Measurements from ENCODE around the gene PLXNC1.

Gene PLXNC1

DNA sequence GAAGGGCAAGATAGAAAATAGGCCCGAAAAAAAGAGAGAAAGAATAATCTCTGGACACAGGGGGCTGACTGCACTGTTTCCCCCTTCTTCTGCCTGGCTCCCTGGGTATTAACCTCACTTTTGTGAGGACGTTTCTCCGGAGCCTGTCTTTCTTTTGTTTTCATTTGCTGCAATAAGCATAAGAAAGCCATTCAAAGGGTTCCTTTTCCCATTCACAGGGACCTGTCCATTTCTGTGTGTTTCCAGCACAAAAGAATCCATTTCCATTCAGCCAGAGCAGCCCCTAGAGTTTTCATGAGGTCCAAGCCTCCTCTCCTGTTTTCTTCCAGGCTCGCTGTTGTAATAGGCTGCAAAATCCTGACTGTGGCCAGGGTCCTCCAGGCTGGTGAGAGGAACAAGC, 16.8 kb downstream of the PLXNC1 start:
- no peak for DNase-seq

GRCh38 chr12:94165670-94166364, 17.4 kb downstream of the PLXNC1 start:
- no peak for DNase-seq

- DNase-seq: no peak
These were observed 18.8 kb downstream of the PLXNC1 start for GRCh38 chr12:94167071-94167755.

DNA sequence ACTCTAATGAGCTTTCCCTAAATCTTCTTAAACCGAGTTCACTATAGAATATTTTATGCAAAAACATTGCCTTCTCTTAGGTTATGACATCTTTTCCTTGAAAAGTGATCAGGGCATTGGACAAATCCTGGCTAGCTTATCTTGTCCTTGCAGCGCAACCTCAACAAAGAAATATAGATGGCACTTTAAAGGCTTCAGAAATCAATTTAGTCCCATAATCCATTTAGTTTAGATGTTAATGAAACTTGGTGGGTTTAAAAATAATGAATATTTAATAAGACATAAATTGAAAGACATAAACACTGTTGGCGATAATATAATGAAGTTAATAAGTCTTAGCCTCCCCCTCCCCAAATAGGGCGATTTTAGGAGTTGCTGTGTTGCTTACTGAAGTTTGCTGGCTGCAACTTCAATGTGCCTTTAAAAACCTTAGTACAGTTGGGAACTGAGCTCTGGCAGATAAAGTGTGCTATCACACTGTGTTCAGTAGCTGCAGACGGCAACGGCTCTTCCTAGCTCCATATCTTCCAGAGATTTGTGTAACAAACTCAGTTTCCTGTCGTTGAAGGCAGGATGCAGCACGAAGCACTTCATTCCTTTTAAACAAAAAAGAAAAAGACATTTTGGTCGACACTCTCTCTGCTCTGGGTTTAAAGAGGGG, 19.5 kb downstream of the PLXNC1 start:
- DNase-seq: no peak

DNA sequence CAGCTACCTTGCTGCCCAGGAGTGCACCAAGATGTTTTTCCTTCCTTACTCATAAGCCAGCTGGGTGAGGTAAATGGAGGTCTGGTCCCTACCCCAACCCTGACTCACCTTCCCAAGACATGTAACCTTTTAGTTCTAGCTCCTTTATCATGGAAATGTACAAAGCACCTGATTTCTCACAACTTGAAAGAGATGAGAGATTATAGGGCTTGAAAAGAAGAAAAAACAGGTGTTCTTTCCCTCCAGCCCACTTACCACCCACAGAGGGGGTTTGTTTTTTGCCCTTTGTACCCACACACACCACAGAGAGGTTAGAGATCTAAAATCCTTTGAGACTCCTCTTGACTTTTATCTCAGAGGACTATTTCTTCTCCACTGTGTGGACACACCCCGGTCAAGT, 21.1 kb downstream of the PLXNC1 start:
- DNase-seq: no peak

- DNase-seq: no peak
These were observed 21.8 kb downstream of the PLXNC1 start for GRCh38 chr12:94169966-94170689.

GRCh38 chr12:94170690-94171594, 22.6 kb downstream of the PLXNC1 start:
- DNase-seq: no peak

DNA sequence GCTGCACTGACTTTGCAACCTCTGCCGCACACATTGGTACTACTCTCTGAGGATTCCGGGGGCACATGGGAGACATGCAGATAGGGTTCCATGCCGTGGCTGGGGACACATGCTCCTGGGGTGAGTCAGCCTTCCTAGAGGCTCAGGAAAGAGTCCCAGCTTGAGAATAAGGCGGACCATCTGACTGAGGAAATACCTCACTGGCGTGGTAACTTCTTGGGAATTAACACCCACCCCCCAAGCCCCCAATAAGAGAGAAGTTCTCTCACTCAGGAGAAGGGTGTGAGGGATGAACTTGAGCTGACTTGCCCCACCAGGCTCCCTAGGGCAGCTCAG, 23.2 kb downstream of the PLXNC1 start:
- DNase-seq: no peak

- no peak for DNase-seq
These were observed 23.7 kb downstream of the PLXNC1 start for GRCh38 chr12:94172031-94172430.

GRCh38 chr12:94172973-94173372, 24.6 kb downstream of the PLXNC1 start:
- no peak for DNase-seq

DNA sequence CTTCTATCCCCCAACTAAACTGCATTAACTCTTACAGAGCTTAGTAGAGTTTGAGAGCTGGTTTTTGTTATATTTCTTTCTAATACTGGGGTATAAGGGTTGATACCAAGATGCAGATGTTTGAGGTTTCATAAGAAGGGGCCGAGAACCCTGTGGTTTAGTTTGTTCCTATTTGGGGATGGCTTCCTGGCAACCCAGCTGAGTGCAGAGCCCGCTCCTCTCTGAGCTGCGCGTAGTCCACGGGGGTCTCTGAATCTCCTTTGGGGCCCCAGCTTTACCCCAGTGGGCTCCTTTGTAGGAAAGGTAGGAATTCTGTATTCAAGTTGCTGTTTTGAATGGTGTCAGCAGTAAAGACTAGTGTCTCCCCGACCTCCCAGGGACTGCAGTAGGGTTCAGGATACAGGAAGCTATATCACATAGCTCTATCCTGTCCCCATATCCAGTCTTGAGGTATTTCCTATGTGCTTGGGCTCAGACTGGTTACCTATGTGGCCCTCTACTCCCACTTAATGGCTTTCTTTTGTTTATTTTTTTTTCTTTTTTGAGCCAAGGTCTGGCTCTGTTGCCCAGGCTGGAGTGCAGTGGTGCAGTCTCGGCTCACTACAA, 25.4 kb downstream of the PLXNC1 start:
- no peak for DNase-seq

GRCh38 chr12:94174576-94174975, 26.2 kb downstream of the PLXNC1 start:
- no peak for DNase-seq

GRCh38 chr12:94175763-94176668, 27.6 kb downstream of the PLXNC1 start:
- DNase-seq: no peak

- DNase-seq: no peak
These were observed 29.7 kb downstream of the PLXNC1 start for GRCh38 chr12:94178054-94178453.

- DNase-seq: no peak
These were observed 30.5 kb downstream of the PLXNC1 start for GRCh38 chr12:94178882-94179281.

GRCh38 chr12:94179723-94180122, 31.3 kb downstream of the PLXNC1 start:
- no peak for DNase-seq

DNA sequence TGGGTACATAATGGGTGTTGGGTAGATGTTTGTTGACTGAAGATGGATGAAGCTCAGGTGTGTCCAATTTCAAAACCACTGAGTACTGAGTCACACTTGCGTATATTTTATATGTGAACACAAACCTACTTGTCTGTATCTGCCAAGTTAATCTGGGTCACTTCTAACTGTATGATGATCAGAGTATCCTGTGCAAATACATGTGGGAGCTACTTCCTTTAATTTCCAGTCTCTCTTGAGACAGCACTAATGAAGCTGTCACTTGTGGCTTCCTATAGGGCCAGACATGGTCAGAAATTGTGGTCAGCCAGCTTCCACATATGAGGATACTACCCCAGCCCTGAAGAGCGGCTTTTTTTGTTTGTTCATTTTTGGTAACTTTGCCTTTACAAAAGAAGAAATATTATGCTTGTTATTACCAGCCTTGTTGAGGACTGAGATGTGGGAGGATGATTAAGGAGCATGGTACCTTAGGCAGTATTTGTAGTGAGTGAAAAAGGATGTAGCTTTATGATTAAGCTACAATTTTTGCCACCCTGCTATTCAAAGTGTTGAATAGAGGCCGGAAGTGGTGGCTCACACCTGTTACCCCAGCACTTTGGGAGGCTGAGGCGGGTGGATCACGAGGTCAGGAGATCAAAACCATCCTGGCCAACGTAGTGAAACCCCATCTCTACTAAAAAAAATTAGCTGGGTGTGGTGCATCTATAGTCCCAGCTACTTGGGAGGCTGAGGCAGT, 32.4 kb downstream of the PLXNC1 start:
- DNase-seq: no peak

- no peak for DNase-seq
These were observed 34.8 kb downstream of the PLXNC1 start for GRCh38 chr12:94182986-94183707.

DNA sequence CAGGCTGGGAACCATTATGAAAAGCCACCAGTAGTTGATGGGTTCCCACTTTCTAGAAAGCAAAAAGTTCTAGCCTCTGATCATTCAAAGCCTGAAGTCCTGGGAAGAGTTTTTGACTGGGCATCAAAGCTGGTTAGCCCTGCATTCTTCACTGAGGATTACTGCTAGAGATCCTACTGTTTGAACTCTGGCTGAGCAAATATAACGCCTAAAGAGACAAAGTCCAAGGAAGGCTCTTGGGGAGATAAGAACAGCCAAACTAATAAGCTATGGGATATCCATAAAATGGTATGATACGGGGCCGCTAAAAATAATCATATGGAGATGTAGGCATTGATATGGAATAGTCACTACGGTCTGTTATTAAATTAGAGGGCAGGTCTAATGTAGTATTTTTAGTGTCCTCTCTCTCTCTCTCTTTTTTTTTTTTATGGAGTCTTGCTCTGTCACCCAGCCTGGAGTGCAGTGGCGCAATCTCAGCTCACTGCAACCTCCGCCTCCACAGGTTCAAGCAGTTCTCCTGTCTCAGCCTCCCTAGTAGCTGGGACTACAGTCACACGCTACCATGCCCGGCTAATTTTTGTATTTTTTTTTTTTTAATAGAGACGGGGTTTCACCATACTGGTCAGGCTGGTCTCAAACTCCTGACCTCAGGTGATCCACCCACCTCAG, 35.5 kb downstream of the PLXNC1 start:
- DNase-seq: no peak

Data from NCI-H1092 treated with DMSO at 0.1 percent for 48 hours (cell line).